Activated CD4-positive, alpha-beta T cell treated with anti-CD3 and anti-CD28 coated beads, Interleukin-2, amount 50 U/mL, for 1 hour (primary cell): ENCODE results near the gene PHF2.
A peak's percentile ranks its signal among the peaks of the same experiment; 100 is the strongest.

Experiments
- DNase-seq: peaks from one replicate; pipeline ENCODE4 v3.0.0-alpha.2; 2020

PHF2 gene

GRCh38 chr9:93569621-93570174 lies 6.7 kb upstream of the PHF2 start:
- DNase-seq = no peak

DNA sequence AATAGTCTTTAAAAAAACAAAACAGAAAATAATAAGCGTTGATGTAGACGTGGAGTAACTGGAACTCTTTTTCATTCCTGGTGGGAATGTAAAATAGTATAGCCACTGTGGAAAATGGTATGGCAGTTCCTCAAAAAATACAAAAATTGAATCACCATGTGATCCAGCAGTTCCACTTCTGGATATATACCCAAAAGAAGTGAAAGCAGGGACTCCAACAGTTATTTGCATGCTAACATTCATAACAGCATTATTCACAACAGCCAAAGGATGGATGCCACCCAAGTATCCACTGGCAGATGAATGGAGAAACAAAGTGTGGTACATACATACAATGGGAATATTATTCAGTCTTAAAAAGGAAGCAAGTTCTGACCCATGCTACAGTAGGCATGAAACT lies 4.2 kb upstream of the PHF2 start:
- DNase-seq = no peak

DNA sequence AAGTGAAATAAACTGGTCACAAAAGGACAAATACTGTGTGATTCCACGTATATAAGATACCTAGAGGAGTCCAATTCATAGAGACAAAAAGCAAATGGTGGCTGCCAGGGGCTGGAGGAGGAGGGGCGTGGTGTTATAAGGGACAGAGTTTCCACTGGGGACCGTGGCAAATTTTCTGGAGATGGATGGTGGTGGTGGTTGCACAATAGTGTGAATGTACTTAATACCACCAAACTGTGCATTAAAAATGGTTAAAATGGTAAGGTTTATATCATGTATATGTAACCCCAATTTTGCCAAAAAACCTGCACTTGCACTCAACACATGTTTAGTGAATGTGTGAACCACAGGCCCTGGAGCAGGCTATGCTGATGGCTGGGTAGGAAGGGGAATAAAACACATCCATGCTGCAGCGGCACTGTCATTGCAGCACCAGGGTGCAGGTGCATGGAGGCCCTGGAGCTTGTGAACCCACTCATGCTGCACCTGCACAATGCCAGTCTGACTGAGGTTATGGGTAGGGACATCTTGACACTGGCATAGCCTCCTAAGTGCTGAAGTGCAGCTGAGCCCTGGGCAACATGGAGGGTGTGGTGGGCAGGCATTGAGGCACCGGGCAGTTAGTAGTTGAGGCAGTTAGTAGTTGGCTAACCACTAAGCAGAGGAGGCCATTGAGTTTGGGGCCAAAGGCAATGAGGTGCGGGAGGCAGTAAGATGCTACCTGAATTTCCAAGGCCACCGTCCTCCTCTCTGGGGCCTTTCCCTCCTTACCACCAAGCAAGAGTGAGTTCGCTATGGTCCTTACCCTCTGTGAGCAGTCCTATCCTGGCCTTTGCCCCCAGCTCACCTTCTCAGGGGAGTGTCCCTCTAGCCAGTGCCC lies 3.5 kb upstream of the PHF2 start:
- DNase-seq = no peak

- no peak for DNase-seq
Measured at GRCh38 chr9:93573516-93573828, 2.9 kb upstream of the PHF2 start.

DNA sequence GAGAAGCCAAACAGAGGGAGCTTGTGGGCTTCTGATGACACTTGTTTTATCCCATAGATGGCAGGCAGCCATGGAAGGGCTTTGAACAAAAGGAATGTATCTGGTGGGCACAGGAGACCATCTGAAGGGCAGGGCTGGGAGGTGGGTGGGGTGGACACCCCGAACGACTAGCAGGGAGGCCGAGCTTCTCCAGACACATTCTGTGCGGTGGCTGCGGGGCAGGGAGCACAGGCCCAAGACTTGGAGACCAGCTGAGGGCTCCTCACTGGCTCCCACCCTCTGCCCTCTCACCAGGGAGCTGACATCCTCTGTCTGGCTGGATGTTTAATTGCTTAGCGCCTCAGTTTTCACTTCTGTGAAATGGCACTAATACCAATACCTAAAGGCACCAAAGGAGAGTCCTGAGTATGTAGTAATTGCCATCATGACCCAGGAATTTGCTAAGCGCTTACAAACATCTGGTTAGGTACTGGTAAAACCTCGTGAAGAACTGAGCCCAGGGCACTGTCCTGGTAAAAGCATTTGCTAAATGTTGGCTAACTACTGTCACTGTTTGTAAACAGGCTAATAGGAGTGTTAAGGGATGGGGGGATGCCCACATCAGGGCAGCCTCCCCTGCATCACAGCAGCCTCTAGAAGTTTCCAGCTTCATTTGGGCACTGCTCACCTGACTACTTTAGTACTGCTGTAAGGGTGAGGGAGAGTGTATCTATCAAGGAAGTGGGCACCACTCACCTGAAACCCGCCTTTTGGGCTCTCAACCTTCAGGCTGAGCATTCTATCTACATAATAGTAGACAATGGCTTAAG lies 2.1 kb upstream of the PHF2 start:
- DNase-seq = no peak

GRCh38 chr9:93574900-93575795 lies 1.2 kb upstream of the PHF2 start:
- DNase-seq = no peak

- peak; percentile 49 for DNase-seq
Measured at GRCh38 chr9:93575796-93576257, 557 bp upstream of the PHF2 start.

DNA sequence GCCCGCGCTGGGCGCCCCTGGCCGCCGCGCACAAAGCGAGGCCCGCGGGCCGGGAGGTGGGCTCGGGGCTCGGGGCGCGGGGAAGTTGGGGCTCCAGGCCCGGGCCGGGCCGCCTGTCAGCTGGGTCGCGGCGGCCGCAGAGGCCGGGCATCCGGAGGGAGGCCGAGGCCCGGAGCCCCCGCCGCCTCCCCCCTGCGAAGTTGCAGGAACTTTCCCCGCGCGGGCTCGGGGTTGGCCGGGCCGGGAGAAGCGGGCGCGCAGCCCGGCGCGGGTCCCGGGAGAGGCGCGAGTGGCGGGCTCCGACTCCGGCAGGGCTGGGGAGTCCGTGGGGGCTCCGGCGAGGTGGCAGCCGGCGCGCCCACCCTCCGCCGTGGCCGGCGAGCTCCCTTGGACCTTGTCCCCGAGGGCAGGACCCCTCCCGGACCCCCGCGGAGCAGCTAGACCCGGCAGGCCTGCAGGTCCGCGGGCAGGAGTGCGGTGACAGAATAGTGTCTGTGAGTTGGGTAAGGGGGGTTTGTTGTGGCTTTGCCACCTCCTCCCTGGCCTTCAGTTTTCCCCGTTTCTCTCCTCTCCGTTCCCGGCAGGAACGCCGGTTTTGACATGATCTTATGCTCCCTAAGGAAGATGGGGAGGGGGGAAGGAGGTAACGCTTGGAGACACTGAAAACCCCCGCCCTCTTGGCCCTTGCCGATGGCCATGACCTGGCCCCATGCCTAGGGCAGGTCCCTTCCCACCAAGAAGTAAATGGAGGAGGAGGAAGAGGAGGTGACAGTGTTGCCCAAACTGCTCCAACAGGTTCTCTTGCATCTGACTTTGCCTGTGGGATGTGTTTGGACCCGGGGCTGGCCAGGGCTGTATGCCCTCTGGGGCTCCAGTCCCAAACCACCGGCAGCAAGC lies 942 bp downstream of the PHF2 start:
- DNase-seq = no peak

DNA sequence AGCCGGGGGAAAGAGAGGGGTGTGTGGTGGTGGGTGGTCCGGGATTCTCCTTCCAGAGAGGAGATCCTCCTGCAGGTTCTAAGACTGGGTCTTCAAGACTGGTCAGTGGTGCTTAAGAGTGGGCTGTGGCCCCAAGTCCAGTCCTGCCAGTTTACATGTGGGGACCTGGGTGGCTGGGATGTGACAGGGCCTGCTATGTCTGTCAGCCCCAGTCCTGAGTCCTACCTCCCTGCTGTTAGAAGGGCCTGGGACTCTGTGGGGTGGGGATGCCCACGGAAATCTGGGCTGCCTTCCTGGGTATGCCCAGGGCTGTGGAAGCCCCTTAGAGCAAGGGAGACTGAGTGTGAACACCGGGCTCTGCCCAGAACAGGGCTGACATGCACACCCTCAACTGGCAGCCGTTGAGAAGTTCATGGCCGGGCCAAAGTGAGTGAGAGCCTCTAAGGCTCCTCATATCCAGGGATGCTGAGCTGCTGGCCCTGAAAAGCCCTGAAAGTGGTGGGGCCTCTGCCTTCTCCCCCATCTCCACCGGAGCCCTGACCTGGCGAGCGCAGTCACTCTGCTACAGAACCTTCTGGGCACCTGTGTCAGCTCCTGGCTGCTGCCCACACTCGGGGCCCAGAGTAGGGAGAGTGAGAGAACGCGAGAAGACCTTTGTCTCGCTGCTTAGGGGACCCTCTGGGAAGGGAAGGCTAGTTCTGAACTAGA lies 1.7 kb downstream of the PHF2 start:
- DNase-seq = no peak

- no peak for DNase-seq
Measured at GRCh38 chr9:93578844-93579243, 2.5 kb downstream of the PHF2 start.

DNA sequence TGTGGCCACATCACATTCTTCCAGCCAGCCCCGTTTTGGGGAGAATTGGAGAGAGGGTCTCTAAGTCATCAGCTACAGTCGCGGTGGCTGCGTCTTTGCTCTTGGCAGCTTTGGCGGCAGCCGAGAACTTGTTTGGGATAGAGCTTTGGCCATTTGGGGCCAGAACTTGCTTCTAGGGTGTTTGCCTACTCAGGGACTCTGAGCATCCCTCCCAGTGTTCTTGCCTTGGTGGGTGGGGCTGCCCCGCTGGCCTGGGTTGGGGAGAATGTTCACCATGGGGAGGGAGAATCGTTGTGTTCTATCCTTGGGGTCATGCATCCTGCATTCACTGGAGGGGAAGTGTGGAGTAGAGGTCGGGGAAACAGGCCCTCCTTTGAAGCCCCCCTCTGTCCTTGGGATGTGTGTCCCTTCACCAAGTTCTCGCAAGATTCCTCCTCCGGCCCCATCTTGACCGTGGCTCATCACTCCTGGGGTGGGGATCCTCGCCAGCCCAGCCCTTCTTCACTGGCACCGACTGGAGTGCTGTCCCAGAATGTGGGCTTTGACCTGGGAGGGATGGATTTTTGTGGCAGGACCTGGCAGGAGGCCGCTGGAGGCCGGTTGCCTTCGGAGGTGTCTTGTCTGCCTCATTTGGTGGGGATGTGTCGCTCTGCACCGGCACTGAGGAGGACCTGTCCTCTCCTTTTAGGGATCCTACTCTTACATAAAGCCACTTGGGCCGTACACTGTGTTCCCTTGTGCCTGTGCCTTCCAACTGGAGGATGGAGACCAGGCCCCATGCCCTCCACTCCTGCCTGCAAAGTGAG lies 3.5 kb downstream of the PHF2 start:
- no peak for DNase-seq

- no peak for DNase-seq
Measured at GRCh38 chr9:93580654-93581380, 4.4 kb downstream of the PHF2 start.

GRCh38 chr9:93582115-93582514 lies 5.7 kb downstream of the PHF2 start:
- no peak for DNase-seq

- DNase-seq = no peak
Measured at GRCh38 chr9:93582550-93582949, 6.2 kb downstream of the PHF2 start.

DNA sequence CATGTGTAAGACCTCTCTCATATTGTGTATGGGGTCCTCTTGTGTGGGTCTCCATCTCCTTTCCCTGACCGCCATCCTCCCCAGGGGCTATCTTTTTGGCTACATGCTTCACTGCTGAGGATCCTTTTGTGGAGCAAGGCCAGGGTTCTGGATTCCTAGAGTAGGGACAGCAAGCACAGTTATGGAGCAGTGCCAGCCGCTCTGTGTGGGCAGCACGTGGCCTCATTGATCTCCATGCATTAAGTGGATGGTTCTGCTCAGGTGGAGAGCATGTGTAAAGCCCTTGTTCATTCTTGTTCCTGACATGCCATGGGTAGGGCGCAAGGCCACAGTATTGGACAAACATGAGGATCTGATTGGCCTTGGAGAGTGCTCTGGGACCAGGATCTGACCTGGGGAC lies 8.9 kb downstream of the PHF2 start:
- DNase-seq = no peak

DNA sequence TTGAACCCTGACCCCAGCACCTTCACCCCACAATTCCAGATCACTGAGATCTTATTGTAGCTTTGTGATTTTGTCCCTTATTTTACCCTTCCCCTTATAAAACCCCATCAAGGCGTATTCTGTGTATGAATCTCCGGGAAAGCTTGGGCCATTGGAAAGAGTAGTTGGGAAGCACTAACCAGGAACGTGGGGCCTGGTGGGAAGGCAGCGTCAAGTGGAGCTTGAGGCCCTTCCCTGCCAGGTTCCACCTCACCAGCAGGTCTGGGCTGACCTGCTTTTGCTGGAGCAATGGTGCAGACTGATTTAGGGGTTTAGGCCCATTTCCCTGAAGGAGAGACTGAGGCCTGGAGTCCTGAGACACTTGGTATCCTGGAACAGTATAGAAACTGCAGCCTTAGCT lies 9.3 kb downstream of the PHF2 start:
- no peak for DNase-seq

- no peak for DNase-seq
Measured at GRCh38 chr9:93586290-93587057, 10.1 kb downstream of the PHF2 start.

GRCh38 chr9:93587284-93587650 lies 10.9 kb downstream of the PHF2 start:
- DNase-seq = no peak
